ENCODE data around the gene KRT83. TPM values are rescaled to one million over a fixed set of nuclear protein-coding genes. Genes with fewer than 3 reads are reported as not detected.

KRT83 gene
- total RNA-seq, 4 donors from 2014 or later: 10.3 to 97.1 (median 33.9) TPM; not detected in 1

DNA sequence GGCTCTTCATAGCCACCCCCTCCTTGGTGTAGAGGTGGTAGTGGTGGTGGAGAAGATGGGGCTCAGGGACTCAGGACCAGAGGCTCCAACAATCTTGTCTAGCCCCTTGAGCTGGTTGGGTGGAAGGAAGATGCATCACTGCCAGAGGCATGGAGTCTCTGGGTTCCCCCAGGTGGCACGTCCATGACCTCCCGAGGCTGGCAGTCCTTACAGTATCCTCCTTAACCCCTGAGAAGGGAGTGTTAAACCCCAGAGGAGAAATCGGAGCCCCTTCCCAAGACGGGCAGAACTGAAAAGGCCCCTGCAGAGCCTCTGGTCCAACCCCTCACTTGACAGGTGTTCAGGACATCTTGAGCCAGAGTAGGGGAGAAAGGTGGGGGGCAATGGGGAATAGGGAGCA, 9.1 kb downstream of the KRT83 start:
- DNase-seq (ENCODE audit: low spot score in 2 of 2): peak; percentile 34 to 38
- Histone ChIP-seq H3K36me3 (no peaks in the 10 kb centered on the region), H3K9me3 (no peaks in the 10 kb centered on the region), H3K4me3 (no peak overlapping the region), H3K4me1 (peaks cover 13% of the 10 kb centered on the region), H3K27me3 (peaks cover 50% of the 10 kb centered on the region), H3K27ac (no peak overlapping the region)
- no peak for TF ChIP-seq EP300 (IDR thresholded peaks at IDR 0.05)
- TF ChIP-seq CTCF (IDR thresholded peaks at IDR 0.05): no peak
- TF ChIP-seq POLR2AphosphoS5 (IDR thresholded peaks at IDR 0.05): no peak
- TF ChIP-seq POLR2A (IDR thresholded peaks at IDR 0.05): no peak
- 88% methylated on average over 4 of the region's 4 CpGs for WGBS

- TF ChIP-seq EP300 (IDR thresholded peaks at IDR 0.05): no peak
- TF ChIP-seq CTCF (IDR thresholded peaks at IDR 0.05): no peak
- TF ChIP-seq POLR2A (IDR thresholded peaks at IDR 0.05): no peak
- no peak for TF ChIP-seq POLR2AphosphoS5 (IDR thresholded peaks at IDR 0.05)
- Histone ChIP-seq H3K27ac (no peak overlapping the region), H3K4me1 (peaks cover 13% of the 10 kb centered on the region), H3K27me3 (peaks cover 53% of the 10 kb centered on the region), H3K9me3 (no peaks in the 10 kb centered on the region), H3K36me3 (no peaks in the 10 kb centered on the region), H3K4me3 (no peak overlapping the region)
- WGBS: 77% methylated on average over 3 of the region's 3 CpGs
- DNase-seq (ENCODE audit: low spot score in 2 of 2): peak in 1 of 2 donors; percentile 14
These were observed 9.9 kb downstream of the KRT83 start for GRCh38 chr12:52311285-52311648.

GRCh38 chr12:52310622-52311284, 10.4 kb downstream of the KRT83 start:
- no peak for TF ChIP-seq POLR2A (IDR thresholded peaks at IDR 0.05)
- TF ChIP-seq EP300 (IDR thresholded peaks at IDR 0.05): no peak
- no peak for TF ChIP-seq POLR2AphosphoS5 (IDR thresholded peaks at IDR 0.05)
- TF ChIP-seq CTCF (IDR thresholded peaks at IDR 0.05): no peak
- H3K27ac ChIP-seq: no peak overlapping the region
- peaks cover 53% of the 10 kb centered on the region for H3K27me3 ChIP-seq
- peaks cover 13% of the 10 kb centered on the region for H3K4me1 ChIP-seq
- WGBS: 86% methylated on average over 5 of the region's 5 CpGs
- H3K36me3 ChIP-seq: no peaks in the 10 kb centered on the region
- H3K4me3 ChIP-seq: no peak overlapping the region
- peak in 1 of 2 donors; percentile 30 for DNase-seq (ENCODE audit: low spot score in 2 of 2)
- H3K9me3 ChIP-seq: no peaks in the 10 kb centered on the region

- peak overlapping the region; percentile 18 for H3K27ac ChIP-seq
- 60% methylated on average over 15 of the region's 15 CpGs for WGBS
These were observed 12.3 kb downstream of the KRT83 start for GRCh38 chr12:52308806-52309425.

More at GRCh38 chr12:52308806-52309425, 12.3 kb downstream of the KRT83 start:
- Histone ChIP-seq H3K4me1 (peaks cover 13% of the 10 kb centered on the region), H3K9me3 (no peaks in the 10 kb centered on the region), H3K36me3 (no peaks in the 10 kb centered on the region), H3K27me3 (peaks cover 45% of the 10 kb centered on the region), H3K4me3 (peak overlapping the region; percentile 52)
- peak in 1 of 2 donors; percentile 54 for DNase-seq (ENCODE audit: low spot score in 2 of 2)
- TF ChIP-seq POLR2A (IDR thresholded peaks at IDR 0.05): no peak
- TF ChIP-seq EP300 (IDR thresholded peaks at IDR 0.05): no peak
- no peak for TF ChIP-seq CTCF (IDR thresholded peaks at IDR 0.05)
- TF ChIP-seq POLR2AphosphoS5 (IDR thresholded peaks at IDR 0.05): no peak

All from suprapubic skin (tissue), 4 donors.